Measurements from ENCODE around the gene CIAO2B. TPM values are rescaled to one million over a fixed set of nuclear protein-coding genes. Genes with fewer than 3 reads are reported as not detected.

CIAO2B gene
- polyA plus RNA-seq, 3 donors: 121 to 140 (median 132) TPM

- Mint-ChIP-seq H3K4me1 (peaks cover 11% of the 10 kb centered on the region), H3K27me3 (ENCODE audit: low read depth in 3 of 3) (peaks cover 7 to 11% (median 9%) of the 10 kb centered on the region in 3 donors)
- peaks cover 59 to 62% of the 10 kb centered on the region in 2 donors for H3K36me3 ChIP-seq (replicated peaks in 1 of 2; ENCODE audit: control insufficient read depth in 1 of 2, insufficient read depth in 2 of 2, low read length in 2 of 2)
Measured at GRCh38 chr16:66942981-66943380, 8.8 kb upstream of the CIAO2B start.

GRCh38 chr16:66940236-66940635 is 6.0 kb upstream of the CIAO2B start:
- intact Hi-C loops (cut with micrococcal nuclease): no loop called here
- DNase-seq: no peak
- H3K27ac ChIP-seq (ENCODE audit: low read depth in 1 of 2, low read length in 2 of 2): no peak overlapping the region
- Mint-ChIP-seq H3K4me1 (peaks cover 26% of the 10 kb centered on the region), H3K4me3 (no peak overlapping the region), H3K36me3 (peaks cover 67 to 76% of the 10 kb centered on the region in 2 donors), H3K27ac (peak overlapping the region in 1 of 7 donors; percentile 8), H3K27me3 (ENCODE audit: low read depth in 3 of 3) (peaks cover 0 to 2% (median 0%) of the 10 kb centered on the region in 3 donors), H3K9me3 (peaks cover 0 to 2% (median 0%) of the 10 kb centered on the region in 7 donors)
- H4K20me1 ChIP-seq (ENCODE audit: insufficient read depth, low read length): peaks cover 73% of the 10 kb centered on the region
- H3K4me3 ChIP-seq (replicated peaks in 1 of 3; ENCODE audit: low read depth in 2 of 3, low read length in 3 of 3): no peak overlapping the region
- no peak overlapping the region for H3K9ac ChIP-seq (ENCODE audit: insufficient read depth, low read length, poor library complexity, severe bottlenecking)
- WGBS (ENCODE audit: insufficient coverage): 98% methylated on average over 16 of the region's 16 CpGs
- no peak for TF ChIP-seq CTCF (IDR thresholded peaks at IDR 0.05)
- H3K4me1 ChIP-seq (ENCODE audit: control insufficient read depth in 1 of 2, insufficient read depth in 2 of 2, low read length in 2 of 2): peaks cover 14 to 17% of the 10 kb centered on the region in 2 donors
- no peak overlapping the region for H3K4me2 ChIP-seq (replicated peaks; ENCODE audit: extremely low read depth, low read length, poor library complexity, severe bottlenecking)
- H3K79me2 ChIP-seq (ENCODE audit: insufficient read depth, low read length): peaks cover 28% of the 10 kb centered on the region
- H2AFZ ChIP-seq (ENCODE audit: insufficient read depth, low read depth, low read length, poor library complexity, severe bottlenecking): no peak overlapping the region
- H3K36me3 ChIP-seq (replicated peaks in 1 of 2; ENCODE audit: control insufficient read depth in 1 of 2, insufficient read depth in 2 of 2, low read length in 2 of 2): peaks cover 65 to 71% of the 10 kb centered on the region in 2 donors
- no peaks in the 10 kb centered on the region for H3K27me3 ChIP-seq (ENCODE audit: control insufficient read depth in 2 of 2, insufficient read depth in 2 of 2, low read length in 2 of 2)
- H3K9me3 ChIP-seq (replicated peaks in 1 of 2; ENCODE audit: control insufficient read depth in 1 of 2, insufficient read depth in 1 of 2, low read length in 2 of 2): no peaks in the 10 kb centered on the region

More at GRCh38 chr16:66942981-66943380, 8.8 kb upstream of the CIAO2B start:
- intact Hi-C loops (cut with micrococcal nuclease): no loop called here
- Mint-ChIP-seq H3K36me3 (peaks cover 55 to 61% of the 10 kb centered on the region in 2 donors), H3K9me3 (peaks cover 0 to 2% (median 0%) of the 10 kb centered on the region in 7 donors), H3K4me3 (peak overlapping the region in 1 of 2 donors; percentile 11), H3K27ac (no peak overlapping the region)
- Histone ChIP-seq H3K4me2 (replicated peaks; ENCODE audit: extremely low read depth, low read length, poor library complexity, severe bottlenecking) (no peak overlapping the region), H3K27ac (ENCODE audit: low read depth in 1 of 2, low read length in 2 of 2) (no peak overlapping the region), H3K4me1 (ENCODE audit: control insufficient read depth in 1 of 2, insufficient read depth in 2 of 2, low read length in 2 of 2) (peaks cover 5 to 7% of the 10 kb centered on the region in 2 donors), H3K27me3 (ENCODE audit: control insufficient read depth in 2 of 2, insufficient read depth in 2 of 2, low read length in 2 of 2) (peaks cover 0 to 5% of the 10 kb centered on the region in 2 donors), H3K9me3 (replicated peaks in 1 of 2; ENCODE audit: control insufficient read depth in 1 of 2, insufficient read depth in 1 of 2, low read length in 2 of 2) (no peaks in the 10 kb centered on the region), H3K4me3 (replicated peaks in 1 of 3; ENCODE audit: low read depth in 2 of 3, low read length in 3 of 3) (no peak overlapping the region), H3K79me2 (ENCODE audit: insufficient read depth, low read length) (peaks cover 3% of the 10 kb centered on the region), H2AFZ (ENCODE audit: insufficient read depth, low read depth, low read length, poor library complexity, severe bottlenecking) (no peak overlapping the region), H4K20me1 (ENCODE audit: insufficient read depth, low read length) (peaks cover 45% of the 10 kb centered on the region), H3K9ac (ENCODE audit: insufficient read depth, low read length, poor library complexity, severe bottlenecking) (no peak overlapping the region)
- DNase-seq: no peak
- WGBS (ENCODE audit: insufficient coverage): 90% methylated on average over 5 of the region's 5 CpGs
- TF ChIP-seq CTCF (IDR thresholded peaks at IDR 0.05): no peak
